Esophagus muscularis mucosa (tissue), 4 donors: ENCODE data around the gene ATP5F1B. TPM values are rescaled to one million over a fixed set of nuclear protein-coding genes. Genes with fewer than 3 reads are reported as not detected.

Experiments used
- DNase-seq: peaks from one replicate; pipeline ENCODE4 v3.0.0-alpha.2; 2017; ENCODE audit errors: extremely low spot score
- H3K27ac ChIP-seq, 4 donors: fragments of 200-600 bp; sonication (generic); replicated peaks in 1 of 4; 1 replicate in 3 of 4; 2 replicates in 1 of 4; pipeline ENCODE4 v1.5.1; 2016 to 2019; ENCODE audit warnings: mild to moderate bottlenecking in 1 of 4
- H3K27me3 ChIP-seq, 4 donors: fragments of 200-600 bp; sonication (generic); one replicate each; pipeline versions ENCODE4 v1.5.1 to v1.6.0; 2016 to 2019
- H3K36me3 ChIP-seq, 4 donors: fragments of 200-600 bp; sonication (generic); one replicate each; pipeline ENCODE4 v1.5.1; 2016 to 2019
- H3K4me1 ChIP-seq, 4 donors: fragments of 200-600 bp; sonication (generic); one replicate each; pipeline ENCODE4 v1.5.1; 2016 to 2019
- H3K4me3 ChIP-seq, 4 donors: fragments of 200-600 bp; sonication (generic); 1 replicate in 2 of 4; 2 replicates in 2 of 4; pipeline ENCODE4 v1.5.1; 2016 to 2019; ENCODE audit warnings: mild to moderate bottlenecking in 4 of 4, moderate library complexity in 1 of 4
- H3K9me3 ChIP-seq, 4 donors: fragments of 200-600 bp; sonication (generic); 1 replicate in 3 of 4; 2 replicates in 1 of 4; pipeline ENCODE4 v1.5.1; 2016 to 2019
- CTCF ChIP-seq, 3 experiments: fragments of 200-600 bp in 2 of 3; fragments of 450-650 bp in 1 of 3; sonication (generic) in 2 of 3; IDR thresholded peaks; one replicate each; pipeline ENCODE4 v1.5.1; 2017 to 2019; ENCODE audit warnings: antibody characterized with exemption in 3 of 3, mild to moderate bottlenecking in 2 of 3, moderate library complexity in 1 of 3
- EP300 ChIP-seq: sonication (generic); formaldehyde crosslinking; IDR thresholded peaks from one replicate; pipeline ENCODE4 v1.6.1; 2017; ENCODE audit warnings: antibody characterized with exemption
- POLR2A ChIP-seq: fragments of 450-650 bp; IDR thresholded peaks from one replicate; pipeline ENCODE4 v1.6.1; 2017; ENCODE audit warnings: antibody characterized with exemption, moderate library complexity, mild to moderate bottlenecking, low read depth
- POLR2AphosphoS5 ChIP-seq, 2 donors: sonication (generic); formaldehyde crosslinking; IDR thresholded peaks; one replicate each; pipeline ENCODE4 v1.6.1; 2017; ENCODE audit warnings: antibody characterized with exemption in 2 of 2
- WGBS: methylation state at CpG from one replicate; pipeline ENCODE4 v1.1.5; 2018; 5-methylcytosine and 5-hydroxymethylcytosine counted together
- intact Hi-C: fragments of 100-400 bp; cut with DNase I; formaldehyde crosslinking; loops from one replicate; pipeline ENCODE4 v1.15.1; 2023
- total RNA-seq, 4 donors: library from RNA; depleted of rRNA; stranded (reverse); fragments of >200 nt; gene quantifications; one replicate each; pipeline versions ENCODE4 v1.1.0 to v1.2.1, GENCODE V29; 2016

Gene ATP5F1B
- total RNA-seq, 4 donors from 2014 or later: 383 to 465 (median 424) TPM

GRCh38 chr12:56636675-56637540 lies 8.9 kb downstream of the ATP5F1B start:
- H3K27me3 ChIP-seq: no peaks in the 10 kb centered on the region
- peak overlapping the region; percentile 78 to 89 (median 83) for H3K4me3 ChIP-seq
- 3% methylated on average over 7 of the region's 12 CpGs for WGBS
- H3K4me1 ChIP-seq: peaks cover 40 to 82% (median 70%) of the 10 kb centered on the region in 4 donors
- intact Hi-C loops: loop anchor here (2.0 to 10.0 kb wide), 3 partner anchors 116 to 512 kb away; partner anchors contain the start of genes ESYT1 and RBMS2
- H3K36me3 ChIP-seq: peaks cover 35 to 47% (median 43%) of the 10 kb centered on the region in 4 donors
- H3K27ac ChIP-seq: peak overlapping the region; percentile 88 to 95 (median 94)
- DNase-seq: peak; percentile 100
- TF ChIP-seq POLR2AphosphoS5 (IDR thresholded peaks at IDR 0.05) (peak; percentile 74 to 86), CTCF (IDR thresholded peaks at IDR 0.05) (peak; percentile 56 to 64 (median 63)), POLR2A (no peak), EP300 (no peak)
- no peaks in the 10 kb centered on the region for H3K9me3 ChIP-seq

- Histone ChIP-seq H3K27me3 (no peaks in the 10 kb centered on the region), H3K4me1 (peaks cover 45 to 82% (median 70%) of the 10 kb centered on the region in 4 donors)
- intact Hi-C loops: loop anchor here (2.0 to 10.0 kb wide), 3 partner anchors 115 to 511 kb away; partner anchors contain the start of genes ESYT1 and RBMS2
Measured at GRCh38 chr12:56635806-56636674, 9.7 kb downstream of the ATP5F1B start.

GRCh38 chr12:56634837-56635791 lies 10.7 kb downstream of the ATP5F1B start:
- intact Hi-C loops: loop anchor here (10.0 kb wide), 2 partner anchors 460 to 510 kb away; partner anchors contain the start of gene ESYT1
- Histone ChIP-seq H3K27ac (peak overlapping the region; percentile 88 to 95 (median 94)), H3K27me3 (no peaks in the 10 kb centered on the region), H3K9me3 (no peaks in the 10 kb centered on the region), H3K4me1 (peaks cover 51 to 81% (median 71%) of the 10 kb centered on the region in 4 donors), H3K36me3 (peaks cover 24 to 29% (median 27%) of the 10 kb centered on the region in 4 donors), H3K4me3 (peak overlapping the region; percentile 78 to 89 (median 83))
- TF ChIP-seq POLR2A: no peak
- peak; percentile 42 to 52 (median 51) for TF ChIP-seq CTCF (IDR thresholded peaks at IDR 0.05)
- TF ChIP-seq POLR2AphosphoS5 (IDR thresholded peaks at IDR 0.05): peak; percentile 81 to 85
- under 1% methylated on average over 18 of the region's 47 CpGs for WGBS
- DNase-seq: peak; percentile 93

More at GRCh38 chr12:56635806-56636674, 9.7 kb downstream of the ATP5F1B start:
- WGBS: under 1% methylated on average over 18 of the region's 20 CpGs
- no peaks in the 10 kb centered on the region for H3K9me3 ChIP-seq
- DNase-seq: peak; percentile 99
- TF ChIP-seq POLR2A: peak; percentile 22
- no peak for TF ChIP-seq CTCF (IDR thresholded peaks at IDR 0.05)
- TF ChIP-seq POLR2AphosphoS5 (IDR thresholded peaks at IDR 0.05): peak; percentile 87 to 92
- TF ChIP-seq EP300: no peak
- H3K4me3 ChIP-seq: peak overlapping the region; percentile 78 to 89 (median 83)
- peak overlapping the region; percentile 88 to 95 (median 94) for H3K27ac ChIP-seq
- H3K36me3 ChIP-seq: peaks cover 29 to 39% (median 35%) of the 10 kb centered on the region in 4 donors
